Fibroblast of lung (primary cell): Measurements from ENCODE around the gene GZMM. TPM values are rescaled to one million over a fixed set of nuclear protein-coding genes. Genes with fewer than 3 reads are reported as not detected.

ENCODE experiments used
- DNase-seq, 2 donors: peaks; one replicate each; pipeline versions ENCODE4 v3.0.0 to v3.0.0-alpha.2; 2010; ENCODE audit warnings: low read depth in 2 of 2
- H2AFZ ChIP-seq: 2 replicates; pipeline ENCODE4 v1.5.1; 2012; ENCODE audit warnings: low read length, control low read depth, inconsistent platforms
- H3K27ac ChIP-seq: 2 replicates; pipeline ENCODE4 v1.5.1; 2011; ENCODE audit warnings: low read length, control low read depth; ENCODE audit not compliant: insufficient read depth
- H3K27me3 ChIP-seq: 2 replicates; pipeline ENCODE4 v1.5.1; 2011; ENCODE audit warnings: mild to moderate bottlenecking, low read length; ENCODE audit not compliant: control insufficient read depth, insufficient read depth
- H3K36me3 ChIP-seq: 2 replicates; pipeline ENCODE4 v1.5.1; 2011; ENCODE audit warnings: low read length; ENCODE audit not compliant: control insufficient read depth, insufficient read depth
- H3K4me1 ChIP-seq: 2 replicates; pipeline ENCODE4 v1.5.1; 2011; ENCODE audit warnings: low read length; ENCODE audit not compliant: control insufficient read depth, insufficient read depth; ENCODE audit errors: extremely low read depth
- H3K4me2 ChIP-seq: 2 replicates; pipeline ENCODE4 v1.5.1; 2011; ENCODE audit warnings: low read length, control low read depth; ENCODE audit not compliant: insufficient read depth; ENCODE audit errors: extremely low read depth
- H3K4me3 ChIP-seq, 4 experiments: fragments of 200-600 bp in 1 of 4; sonication (generic) in 1 of 4; replicated peaks in 1 of 4; 2 replicates each; pipeline ENCODE4 v1.5.1; 2011 to 2016; ENCODE audit warnings: low read length in 4 of 4, low read depth in 3 of 4, mild to moderate bottlenecking in 3 of 4, control low read depth in 2 of 4, inconsistent platforms in 1 of 4, mixed read lengths in 1 of 4; ENCODE audit not compliant: insufficient read depth in 1 of 4; ENCODE audit errors: control extremely low read depth in 1 of 4
- H3K79me2 ChIP-seq: 2 replicates; pipeline ENCODE4 v1.5.1; 2012; ENCODE audit warnings: mild to moderate bottlenecking, low read length, inconsistent platforms; ENCODE audit not compliant: control insufficient read depth, insufficient read depth
- H3K9ac ChIP-seq: 2 replicates; pipeline ENCODE4 v1.5.1; 2011; ENCODE audit warnings: mild to moderate bottlenecking, low read length, control low read depth; ENCODE audit not compliant: insufficient read depth
- H3K9me3 ChIP-seq: 2 replicates; pipeline ENCODE4 v1.5.1; 2012; ENCODE audit warnings: low read depth, low read length; ENCODE audit not compliant: control insufficient read depth, insufficient read depth
- H4K20me1 ChIP-seq: 2 replicates; pipeline ENCODE4 v1.5.1; 2011; ENCODE audit warnings: low read length; ENCODE audit not compliant: control insufficient read depth, insufficient read depth; ENCODE audit errors: extremely low read depth
- EZH2 ChIP-seq: IDR thresholded peaks from 2 replicates; pipeline ENCODE4 v1.5.1; 2012; ENCODE audit warnings: low read length, control low read depth, mild to moderate bottlenecking; ENCODE audit errors: missing control alignments
- polyA plus RNA-seq, 2 donors: library from polyadenylated mRNA; depleted of rRNA in 1 of 2; stranded (reverse) in 1 of 2; unstranded in 1 of 2; fragments of >200 nt; gene quantifications; 2 replicates each; pipeline ENCODE4 v1.2.1, GENCODE V29; 2011 to 2012; ENCODE audit warnings: missing spikeins in 1 of 2
- total RNA-seq: library from RNA; depleted of rRNA; stranded (reverse); fragments of >200 nt; gene quantifications from 2 replicates; pipeline ENCODE4 v1.2.1, GENCODE V29; 2014
- TF ChIP-seq, protein P1 (sequence below), 2 donors: IDR thresholded peaks in 1 of 2; conservative IDR thresholded peaks in 1 of 2; 1 replicate in 1 of 2; 2 replicates in 1 of 2; pipeline ENCODE4 v1.5.1; 2011 to 2012; ENCODE audit warnings: low read length in 2 of 2, control low read depth in 1 of 2, inconsistent platforms in 1 of 2, low read depth in 1 of 2, mild to moderate bottlenecking in 1 of 2

The GZMM gene
- total and polyA plus RNA-seq, 2 donors (not counting 1 experiment from before 2014, with no cell fraction given) = 0.17 to 0.35 TPM

DNA sequence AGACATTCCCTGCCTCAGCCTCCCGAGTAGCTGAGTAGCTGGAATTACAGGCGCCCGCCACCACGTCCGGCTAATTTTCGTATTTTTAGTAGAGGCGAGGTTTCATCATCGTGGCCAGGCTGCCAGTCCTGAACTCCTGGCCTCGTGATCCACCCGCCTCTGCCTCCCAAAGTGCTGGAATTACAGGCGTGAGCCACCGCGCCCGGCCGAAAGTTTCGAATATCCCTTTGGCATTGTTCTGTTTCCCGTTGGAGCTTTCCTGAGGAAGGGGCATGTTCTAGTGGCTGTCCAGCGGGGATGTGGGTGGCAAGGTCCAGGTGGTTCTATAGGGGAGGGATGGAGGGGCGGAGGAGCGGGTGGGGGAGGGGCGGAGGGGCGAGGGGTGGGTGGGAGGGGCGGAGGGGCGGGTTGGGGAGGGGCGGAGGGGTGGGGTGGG lies 26.4 kb downstream of the GZMM start:
- H3K79me2 ChIP-seq = peaks cover 25% of the 10 kb centered on the region
- H3K4me3 ChIP-seq = no peak overlapping the region
- peaks cover 11% of the 10 kb centered on the region for H3K4me1 ChIP-seq
- no peak overlapping the region for H3K4me2 ChIP-seq
- H3K27me3 ChIP-seq = no peaks in the 10 kb centered on the region
- H2AFZ ChIP-seq = no peak overlapping the region
- TF ChIP-seq EZH2 = no peak
- TF ChIP-seq, protein P1, sequence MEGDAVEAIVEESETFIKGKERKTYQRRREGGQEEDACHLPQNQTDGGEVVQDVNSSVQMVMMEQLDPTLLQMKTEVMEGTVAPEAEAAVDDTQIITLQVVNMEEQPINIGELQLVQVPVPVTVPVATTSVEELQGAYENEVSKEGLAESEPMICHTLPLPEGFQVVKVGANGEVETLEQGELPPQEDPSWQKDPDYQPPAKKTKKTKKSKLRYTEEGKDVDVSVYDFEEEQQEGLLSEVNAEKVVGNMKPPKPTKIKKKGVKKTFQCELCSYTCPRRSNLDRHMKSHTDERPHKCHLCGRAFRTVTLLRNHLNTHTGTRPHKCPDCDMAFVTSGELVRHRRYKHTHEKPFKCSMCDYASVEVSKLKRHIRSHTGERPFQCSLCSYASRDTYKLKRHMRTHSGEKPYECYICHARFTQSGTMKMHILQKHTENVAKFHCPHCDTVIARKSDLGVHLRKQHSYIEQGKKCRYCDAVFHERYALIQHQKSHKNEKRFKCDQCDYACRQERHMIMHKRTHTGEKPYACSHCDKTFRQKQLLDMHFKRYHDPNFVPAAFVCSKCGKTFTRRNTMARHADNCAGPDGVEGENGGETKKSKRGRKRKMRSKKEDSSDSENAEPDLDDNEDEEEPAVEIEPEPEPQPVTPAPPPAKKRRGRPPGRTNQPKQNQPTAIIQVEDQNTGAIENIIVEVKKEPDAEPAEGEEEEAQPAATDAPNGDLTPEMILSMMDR (conservative IDR thresholded peaks at IDR 0.05 in 1 of 2, IDR thresholded peaks at IDR 0.05 in 1 of 2; ENCODE audit: low read depth in 1 of 2, low read length in 2 of 2) = no peak
- no peak overlapping the region for H3K27ac ChIP-seq
- no peak overlapping the region for H3K9ac ChIP-seq
- DNase-seq = no peak
- H3K9me3 ChIP-seq = no peaks in the 10 kb centered on the region
- no peaks in the 10 kb centered on the region for H3K36me3 ChIP-seq
- H4K20me1 ChIP-seq = no peaks in the 10 kb centered on the region

DNA sequence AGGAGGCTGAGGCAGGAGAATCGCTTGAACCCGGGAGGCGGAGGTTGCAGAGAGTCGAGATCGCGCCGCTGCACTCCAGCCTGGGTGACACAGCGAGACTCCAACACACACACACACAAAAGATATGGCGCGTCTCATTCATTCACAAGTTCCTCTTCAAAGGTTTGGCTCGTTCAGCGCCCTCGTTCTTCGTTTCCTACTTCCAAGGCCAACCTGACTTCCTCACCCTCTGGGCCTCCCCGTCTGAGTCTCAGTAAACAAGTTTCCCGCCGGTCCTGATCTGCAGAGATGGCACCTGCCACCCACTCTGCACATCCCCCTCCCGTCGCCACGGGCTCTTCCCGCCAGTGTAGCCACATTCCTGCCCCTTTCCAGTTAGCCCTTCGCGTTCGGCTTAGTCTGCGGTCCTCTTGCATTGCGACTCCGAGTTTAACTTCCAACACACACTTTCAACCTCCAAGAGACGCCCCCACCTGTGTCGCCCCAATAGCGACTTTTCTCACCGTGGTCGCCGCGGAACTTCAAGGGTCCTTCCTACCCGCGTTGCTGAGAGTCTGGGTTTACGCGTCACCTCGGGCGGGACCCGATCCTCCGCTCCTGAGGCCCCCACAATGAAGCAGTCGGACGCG lies 27.2 kb downstream of the GZMM start:
- H2AFZ ChIP-seq = peak overlapping the region; percentile 66
- H3K9ac ChIP-seq = peak overlapping the region; percentile 46
- H3K4me2 ChIP-seq = peak overlapping the region; percentile 61
- H3K79me2 ChIP-seq = peaks cover 31% of the 10 kb centered on the region
- H3K27ac ChIP-seq = peak overlapping the region; percentile 81
- peak; percentile 30 for DNase-seq
- no peaks in the 10 kb centered on the region for H3K36me3 ChIP-seq
- H4K20me1 ChIP-seq = no peaks in the 10 kb centered on the region
- H3K4me3 ChIP-seq = peak overlapping the region; percentile 38 to 78 (median 55)
- H3K27me3 ChIP-seq = no peaks in the 10 kb centered on the region
- no peaks in the 10 kb centered on the region for H3K9me3 ChIP-seq
- no peak for TF ChIP-seq EZH2
- TF ChIP-seq, protein P1 (conservative IDR thresholded peaks at IDR 0.05 in 1 of 2, IDR thresholded peaks at IDR 0.05 in 1 of 2; ENCODE audit: low read depth in 1 of 2, low read length in 2 of 2) = no peak
- H3K4me1 ChIP-seq = peaks cover 16% of the 10 kb centered on the region

DNA sequence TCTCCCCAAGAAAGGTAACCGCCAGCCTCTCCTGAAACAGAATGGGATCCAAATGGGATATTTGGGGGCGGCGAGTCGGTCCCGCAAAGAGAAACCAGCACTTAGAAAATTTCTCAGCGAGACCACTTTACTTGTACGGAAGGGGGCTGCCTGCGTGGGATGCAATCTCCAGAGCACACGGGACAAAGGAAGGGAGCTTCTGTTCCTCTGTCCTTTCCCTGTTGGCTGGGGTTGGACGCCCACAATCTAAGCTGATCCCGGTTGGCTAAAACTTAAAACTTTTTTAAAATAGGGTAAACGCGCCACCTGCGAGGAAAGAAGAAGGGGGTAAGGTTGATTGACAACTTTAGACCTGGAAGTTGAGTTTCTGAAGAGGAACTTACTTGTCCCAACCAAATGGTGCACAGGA lies 27.7 kb downstream of the GZMM start:
- no peak for TF ChIP-seq EZH2
- TF ChIP-seq, protein P1 (conservative IDR thresholded peaks at IDR 0.05 in 1 of 2, IDR thresholded peaks at IDR 0.05 in 1 of 2; ENCODE audit: low read depth in 1 of 2, low read length in 2 of 2) = no peak
- Histone ChIP-seq H4K20me1 (no peaks in the 10 kb centered on the region), H3K9ac (peak overlapping the region; percentile 46), H3K4me1 (peaks cover 20% of the 10 kb centered on the region), H3K9me3 (no peaks in the 10 kb centered on the region), H3K4me3 (peak overlapping the region; percentile 38 to 78 (median 55)), H3K79me2 (peaks cover 36% of the 10 kb centered on the region), H3K36me3 (no peaks in the 10 kb centered on the region), H3K27ac (peak overlapping the region; percentile 81), H3K4me2 (peak overlapping the region; percentile 61), H2AFZ (peak overlapping the region; percentile 66), H3K27me3 (no peaks in the 10 kb centered on the region)
- DNase-seq = peak; percentile 40 to 51
